Activated T-cell treated with anti-CD3 and anti-CD28 coated beads, Interleukin-2, amount 50 U/mL, for 4 hours (primary cell): ENCODE measurements around the gene STRN4. TPM values are rescaled to one million over a fixed set of nuclear protein-coding genes. Genes with fewer than 3 reads are reported as not detected.
"Not testable (repeated sequence)": the region's sequence is repeated elsewhere in the genome, so short reads cannot be mapped to it uniquely, and the experiment has no call there.

Experiments used
- ATAC-seq, 2 donors: fragments of 200-7000 bp; cut with Tn5 transposase; one replicate each; pipeline ENCODE4 v1.10.0; 2021
- DNase-seq: peaks from one replicate; pipeline ENCODE4 v3.0.0-alpha.2; 2020
- H3K27me3 Mint-ChIP-seq: one replicate; pipeline ENCODE4 v1.8.0; 2021; ENCODE audit warnings: low read depth, mixed read lengths
- H3K36me3 Mint-ChIP-seq: one replicate; pipeline ENCODE4 v1.8.0; 2022; ENCODE audit warnings: mixed read lengths; ENCODE audit not compliant: insufficient read depth
- H3K4me1 Mint-ChIP-seq: one replicate; pipeline ENCODE4 v1.8.0; 2021; ENCODE audit warnings: low read depth, mixed read lengths
- H3K4me3 Mint-ChIP-seq: one replicate; pipeline ENCODE4 v1.8.0; 2021; ENCODE audit warnings: mild to moderate bottlenecking, moderate library complexity, mixed read lengths
- H3K9me3 Mint-ChIP-seq: one replicate; pipeline ENCODE4 v1.8.0; 2021; ENCODE audit warnings: mixed read lengths
- total RNA-seq, 3 donors: library from RNA; stranded (reverse); gene quantifications; one replicate each; pipeline ENCODE4 v1.2.1, GENCODE V29; 2021

STRN4 gene
- total RNA-seq, 3 donors from 2014 or later = 91.3 to 98.0 (median 96.7) TPM

GRCh38 chr19:46782355-46783019 is 36.2 kb upstream of the STRN4 start:
- H3K36me3 Mint-ChIP-seq = peaks cover 61% of the 10 kb centered on the region
- H3K4me1 Mint-ChIP-seq = peaks cover 33% of the 10 kb centered on the region
- no peaks in the 10 kb centered on the region for H3K9me3 Mint-ChIP-seq
- ATAC-seq (no peak), DNase-seq (no peak)
- H3K27me3 Mint-ChIP-seq = no peaks in the 10 kb centered on the region
- H3K4me3 Mint-ChIP-seq = peak overlapping the region; percentile 98

GRCh38 chr19:46777956-46778645 is 31.9 kb upstream of the STRN4 start:
- H3K4me1 Mint-ChIP-seq, H3K4me3 Mint-ChIP-seq, DNase-seq, H3K27me3 Mint-ChIP-seq, H3K9me3 Mint-ChIP-seq, ATAC-seq: not testable (repeated sequence)
- peaks cover 43% of the 10 kb centered on the region for H3K36me3 Mint-ChIP-seq

- DNase-seq (no peak), ATAC-seq (no peak)
- Mint-ChIP-seq H3K36me3 (peaks cover 34% of the 10 kb centered on the region), H3K4me1 (peaks cover 3% of the 10 kb centered on the region), H3K9me3 (no peaks in the 10 kb centered on the region), H3K27me3 (no peaks in the 10 kb centered on the region), H3K4me3 (no peak overlapping the region)
Measured at GRCh38 chr19:46776927-46777911, 31.0 kb upstream of the STRN4 start.

- peaks cover 2% of the 10 kb centered on the region for H3K4me1 Mint-ChIP-seq
- no peaks in the 10 kb centered on the region for H3K9me3 Mint-ChIP-seq
- peaks cover 27% of the 10 kb centered on the region for H3K36me3 Mint-ChIP-seq
- H3K27me3 Mint-ChIP-seq = no peaks in the 10 kb centered on the region
- no peak overlapping the region for H3K4me3 Mint-ChIP-seq
- ATAC-seq = no peak
- no peak for DNase-seq
Measured at GRCh38 chr19:46775642-46776258, 29.5 kb upstream of the STRN4 start.

GRCh38 chr19:46773018-46773399 is 26.8 kb upstream of the STRN4 start:
- ATAC-seq (no peak), DNase-seq (no peak)
- H3K27me3 Mint-ChIP-seq = no peaks in the 10 kb centered on the region
- H3K36me3 Mint-ChIP-seq = peaks cover 21% of the 10 kb centered on the region
- no peaks in the 10 kb centered on the region for H3K9me3 Mint-ChIP-seq
- no peaks in the 10 kb centered on the region for H3K4me1 Mint-ChIP-seq
- H3K4me3 Mint-ChIP-seq = no peak overlapping the region

GRCh38 chr19:46772170-46773017 is 26.1 kb upstream of the STRN4 start:
- ATAC-seq = no peak
- no peak for DNase-seq
- Mint-ChIP-seq H3K27me3 (no peaks in the 10 kb centered on the region), H3K4me3 (no peak overlapping the region), H3K9me3 (no peaks in the 10 kb centered on the region), H3K4me1 (no peaks in the 10 kb centered on the region), H3K36me3 (peaks cover 17% of the 10 kb centered on the region)

- H3K4me3 Mint-ChIP-seq, H3K4me1 Mint-ChIP-seq, H3K27me3 Mint-ChIP-seq, H3K9me3 Mint-ChIP-seq, ATAC-seq, DNase-seq, H3K36me3 Mint-ChIP-seq: not testable (repeated sequence)
Measured at GRCh38 chr19:46768746-46769145, 22.5 kb upstream of the STRN4 start.

GRCh38 chr19:46766569-46767317 is 20.5 kb upstream of the STRN4 start:
- no peak overlapping the region for H3K4me3 Mint-ChIP-seq
- DNase-seq (peak; percentile 54), ATAC-seq (peak; percentile 85 to 89)
- no peaks in the 10 kb centered on the region for H3K36me3 Mint-ChIP-seq
- no peaks in the 10 kb centered on the region for H3K27me3 Mint-ChIP-seq
- no peaks in the 10 kb centered on the region for H3K9me3 Mint-ChIP-seq
- no peaks in the 10 kb centered on the region for H3K4me1 Mint-ChIP-seq

- no peak overlapping the region for H3K4me3 Mint-ChIP-seq
- no peak for ATAC-seq
- no peaks in the 10 kb centered on the region for H3K36me3 Mint-ChIP-seq
- no peaks in the 10 kb centered on the region for H3K27me3 Mint-ChIP-seq
- no peaks in the 10 kb centered on the region for H3K9me3 Mint-ChIP-seq
- DNase-seq = no peak
- no peaks in the 10 kb centered on the region for H3K4me1 Mint-ChIP-seq
Measured at GRCh38 chr19:46764817-46765291, 18.6 kb upstream of the STRN4 start.

GRCh38 chr19:46762245-46762890 is 16.1 kb upstream of the STRN4 start:
- H3K9me3 Mint-ChIP-seq = no peaks in the 10 kb centered on the region
- H3K36me3 Mint-ChIP-seq = peaks cover 2% of the 10 kb centered on the region
- H3K27me3 Mint-ChIP-seq = no peaks in the 10 kb centered on the region
- DNase-seq = no peak
- H3K4me3 Mint-ChIP-seq = no peak overlapping the region
- ATAC-seq = no peak
- H3K4me1 Mint-ChIP-seq = peaks cover 3% of the 10 kb centered on the region

GRCh38 chr19:46761418-46761831 is 15.2 kb upstream of the STRN4 start:
- Mint-ChIP-seq H3K4me1 (peaks cover 3% of the 10 kb centered on the region), H3K4me3 (no peak overlapping the region), H3K9me3 (no peaks in the 10 kb centered on the region), H3K36me3 (peaks cover 2% of the 10 kb centered on the region), H3K27me3 (no peaks in the 10 kb centered on the region)
- ATAC-seq (no peak), DNase-seq (no peak)

GRCh38 chr19:46760897-46761296 is 14.6 kb upstream of the STRN4 start:
- not testable (repeated sequence) for ATAC-seq, H3K9me3 Mint-ChIP-seq, DNase-seq, H3K4me3 Mint-ChIP-seq, H3K27me3 Mint-ChIP-seq, H3K4me1 Mint-ChIP-seq, H3K36me3 Mint-ChIP-seq
